HG02973 (cell line): ENCODE data around the gene OR1D2.
"Not testable (repeated sequence)": the region's sequence is repeated elsewhere in the genome, so short reads cannot be mapped to it uniquely, and the experiment has no call there.

Experiments used
- ATAC-seq: cut with Tn5 transposase; IDR thresholded peaks from one replicate; pipeline ENCODE4 v1.9.1; 2021; ENCODE audit warnings: moderate library complexity; ENCODE audit not compliant: unreplicated experiment

The OR1D2 gene

GRCh38 chr17:3104322-3104721, at the start of gene OR1D2:
TSS of gene OR1D2 (minus strand) at chr17:3104422. CDS start at chr17:3092996, 11,426 bp downstream.
- no peak for ATAC-seq

- not testable (repeated sequence) for ATAC-seq
These were observed 33.3 kb upstream of the OR1D2 start for GRCh38 chr17:3137494-3137893.

GRCh38 chr17:3127451-3127850, 23.2 kb upstream of the OR1D2 start, which contains the start of gene OR1G1:
TSS of gene OR1G1 (minus strand) at chr17:3127551. CDS start at chr17:3127551, 0 bp downstream.
- no peak for ATAC-seq

- not testable (repeated sequence) for ATAC-seq
These were observed 30.4 kb downstream of the OR1D2 start for GRCh38 chr17:3073850-3074249.

GRCh38 chr17:3065192-3065591, 39.0 kb downstream of the OR1D2 start:
- ATAC-seq = not testable (repeated sequence)

- ATAC-seq = not testable (repeated sequence)
These were observed 40.7 kb downstream of the OR1D2 start, which contains the start of gene OR1D5 for GRCh38 chr17:3063507-3063906. TSS of gene OR1D5 (minus strand) at chr17:3063607. CDS start at chr17:3063607, 0 bp downstream.

- not testable (repeated sequence) for ATAC-seq
These were observed 41.3 kb downstream of the OR1D2 start for GRCh38 chr17:3062824-3063377.

GRCh38 chr17:3054868-3055267, 49.4 kb downstream of the OR1D2 start:
- ATAC-seq = not testable (repeated sequence)

GRCh38 chr17:3049705-3050295, 54.4 kb downstream of the OR1D2 start:
- ATAC-seq = no peak

GRCh38 chr17:3048727-3049471, 55.3 kb downstream of the OR1D2 start:
- ATAC-seq = peak; percentile 96

GRCh38 chr17:3046753-3047152, 57.5 kb downstream of the OR1D2 start:
- ATAC-seq = no peak

- no peak for ATAC-seq
These were observed 60.4 kb downstream of the OR1D2 start for GRCh38 chr17:3043737-3044365.

- no peak for ATAC-seq
These were observed 63.3 kb downstream of the OR1D2 start for GRCh38 chr17:3040882-3041281.

GRCh38 chr17:3039736-3040135, 64.5 kb downstream of the OR1D2 start:
- no peak for ATAC-seq

GRCh38 chr17:3038941-3039340, 65.3 kb downstream of the OR1D2 start:
- ATAC-seq = no peak
